GM19035 (cell line): ENCODE data around the gene ELFN2.

ENCODE experiments used
- ATAC-seq: cut with Tn5 transposase; IDR thresholded peaks from one replicate; pipeline ENCODE4 v1.9.1; 2021; ENCODE audit not compliant: unreplicated experiment

The ELFN2 gene

GRCh38 chr22:37324340-37325038 lies 102.8 kb downstream of the ELFN2 start:
- ATAC-seq = no peak

- ATAC-seq = no peak
Measured at GRCh38 chr22:37320726-37321677, 106.3 kb downstream of the ELFN2 start.

- ATAC-seq = no peak
Measured at GRCh38 chr22:37319469-37319868, 107.8 kb downstream of the ELFN2 start.

GRCh38 chr22:37318364-37319109 lies 108.7 kb downstream of the ELFN2 start:
- no peak for ATAC-seq
